Panc1 (cell line): ENCODE results near the gene MEGF6.

ENCODE experiments used
- TCF7L2 ChIP-seq: IDR thresholded peaks from 2 replicates; pipeline ENCODE4 v1.6.1; 2011; ENCODE audit warnings: mild to moderate bottlenecking, low read depth, low read length, inconsistent platforms
- TF ChIP-seq, protein P1 (sequence below): fragments of 450-650 bp; IDR thresholded peaks from 2 replicates; pipeline ENCODE4 v1.5.1; 2017; ENCODE audit warnings: mild to moderate bottlenecking
- TF ChIP-seq, protein P2 (sequence below), 2 experiments: IDR thresholded peaks; 2 replicates each; pipeline ENCODE4 v1.6.1; 2011 to 2012; ENCODE audit warnings: low read depth in 2 of 2, control low read depth in 1 of 2, low read length in 1 of 2, mild to moderate bottlenecking in 1 of 2, moderate library complexity in 1 of 2; ENCODE audit not compliant: insufficient read depth in 1 of 2

DNA sequence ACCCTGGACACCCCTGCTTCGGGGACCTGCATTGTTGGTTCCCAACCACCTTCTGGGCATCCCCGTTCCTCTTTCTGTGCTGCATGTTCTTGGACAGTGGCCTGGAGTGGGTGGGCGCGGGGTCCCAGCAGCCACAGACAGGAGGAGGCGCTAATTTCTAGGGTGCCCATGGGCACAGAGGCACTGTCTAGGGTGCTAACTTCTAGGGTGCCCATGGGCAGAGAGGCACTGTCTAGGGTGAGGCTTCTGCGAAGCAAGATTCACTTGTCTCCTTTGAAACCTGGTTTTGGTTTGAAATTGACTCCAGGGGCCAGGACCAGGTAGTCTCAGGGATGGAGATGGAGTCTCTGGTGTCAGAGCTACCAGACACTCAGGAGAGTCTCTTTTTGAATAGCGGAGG is 815 bp upstream of the MEGF6 start:
- TF ChIP-seq, protein P1, sequence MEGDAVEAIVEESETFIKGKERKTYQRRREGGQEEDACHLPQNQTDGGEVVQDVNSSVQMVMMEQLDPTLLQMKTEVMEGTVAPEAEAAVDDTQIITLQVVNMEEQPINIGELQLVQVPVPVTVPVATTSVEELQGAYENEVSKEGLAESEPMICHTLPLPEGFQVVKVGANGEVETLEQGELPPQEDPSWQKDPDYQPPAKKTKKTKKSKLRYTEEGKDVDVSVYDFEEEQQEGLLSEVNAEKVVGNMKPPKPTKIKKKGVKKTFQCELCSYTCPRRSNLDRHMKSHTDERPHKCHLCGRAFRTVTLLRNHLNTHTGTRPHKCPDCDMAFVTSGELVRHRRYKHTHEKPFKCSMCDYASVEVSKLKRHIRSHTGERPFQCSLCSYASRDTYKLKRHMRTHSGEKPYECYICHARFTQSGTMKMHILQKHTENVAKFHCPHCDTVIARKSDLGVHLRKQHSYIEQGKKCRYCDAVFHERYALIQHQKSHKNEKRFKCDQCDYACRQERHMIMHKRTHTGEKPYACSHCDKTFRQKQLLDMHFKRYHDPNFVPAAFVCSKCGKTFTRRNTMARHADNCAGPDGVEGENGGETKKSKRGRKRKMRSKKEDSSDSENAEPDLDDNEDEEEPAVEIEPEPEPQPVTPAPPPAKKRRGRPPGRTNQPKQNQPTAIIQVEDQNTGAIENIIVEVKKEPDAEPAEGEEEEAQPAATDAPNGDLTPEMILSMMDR, result no peak
- TF ChIP-seq, protein P2, sequence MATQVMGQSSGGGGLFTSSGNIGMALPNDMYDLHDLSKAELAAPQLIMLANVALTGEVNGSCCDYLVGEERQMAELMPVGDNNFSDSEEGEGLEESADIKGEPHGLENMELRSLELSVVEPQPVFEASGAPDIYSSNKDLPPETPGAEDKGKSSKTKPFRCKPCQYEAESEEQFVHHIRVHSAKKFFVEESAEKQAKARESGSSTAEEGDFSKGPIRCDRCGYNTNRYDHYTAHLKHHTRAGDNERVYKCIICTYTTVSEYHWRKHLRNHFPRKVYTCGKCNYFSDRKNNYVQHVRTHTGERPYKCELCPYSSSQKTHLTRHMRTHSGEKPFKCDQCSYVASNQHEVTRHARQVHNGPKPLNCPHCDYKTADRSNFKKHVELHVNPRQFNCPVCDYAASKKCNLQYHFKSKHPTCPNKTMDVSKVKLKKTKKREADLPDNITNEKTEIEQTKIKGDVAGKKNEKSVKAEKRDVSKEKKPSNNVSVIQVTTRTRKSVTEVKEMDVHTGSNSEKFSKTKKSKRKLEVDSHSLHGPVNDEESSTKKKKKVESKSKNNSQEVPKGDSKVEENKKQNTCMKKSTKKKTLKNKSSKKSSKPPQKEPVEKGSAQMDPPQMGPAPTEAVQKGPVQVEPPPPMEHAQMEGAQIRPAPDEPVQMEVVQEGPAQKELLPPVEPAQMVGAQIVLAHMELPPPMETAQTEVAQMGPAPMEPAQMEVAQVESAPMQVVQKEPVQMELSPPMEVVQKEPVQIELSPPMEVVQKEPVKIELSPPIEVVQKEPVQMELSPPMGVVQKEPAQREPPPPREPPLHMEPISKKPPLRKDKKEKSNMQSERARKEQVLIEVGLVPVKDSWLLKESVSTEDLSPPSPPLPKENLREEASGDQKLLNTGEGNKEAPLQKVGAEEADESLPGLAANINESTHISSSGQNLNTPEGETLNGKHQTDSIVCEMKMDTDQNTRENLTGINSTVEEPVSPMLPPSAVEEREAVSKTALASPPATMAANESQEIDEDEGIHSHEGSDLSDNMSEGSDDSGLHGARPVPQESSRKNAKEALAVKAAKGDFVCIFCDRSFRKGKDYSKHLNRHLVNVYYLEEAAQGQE (IDR thresholded peaks at IDR 0.05; ENCODE audit: insufficient read depth in 1 of 2, low read depth in 2 of 2, low read length in 1 of 2), result no peak
- TF ChIP-seq TCF7L2, result no peak
